ENCODE measurements around the gene LIX1L. TPM values are rescaled to one million over a fixed set of nuclear protein-coding genes. Genes with fewer than 3 reads are reported as not detected.

LIX1L gene
- polyA plus RNA-seq, 2 of the 4 experiments (the other 2 are of a cell fraction): 10.5 to 35.8 TPM

- POLR2A ChIA-PET: no interaction called here
- no peak for DNase-seq (ENCODE audit: low read depth in 1 of 2, low spot score in 1 of 2)
- Histone ChIP-seq H3K27ac (no peak overlapping the region), H3K4me1 (peaks cover 11% of the 10 kb centered on the region; the same call in 2 of the 3 replicates), H3K9me3 (no peaks in the 10 kb centered on the region), H3K4me2 (no peak overlapping the region), H3K4me3 (no peak overlapping the region)
- CTCF ChIA-PET: interaction anchor here (1.0 to 24.2 kb wide), 6 partner anchors 10 to 44 kb away, joined by 3 to 566 read pairs (median 4); partner anchors contain the start of gene HJV
- no peak for TF ChIP-seq EHMT2 (IDR thresholded peaks at IDR 0.05; ENCODE audit: low read depth)
- no peak for TF ChIP-seq FOSL2 (IDR thresholded peaks at IDR 0.05)
- TF ChIP-seq FOSL2 (CRISPR knock-in tag; IDR thresholded peaks at IDR 0.05): no peak
- TF ChIP-seq CEBPB (IDR thresholded peaks at IDR 0.05): no peak
- TF ChIP-seq, protein P1, sequence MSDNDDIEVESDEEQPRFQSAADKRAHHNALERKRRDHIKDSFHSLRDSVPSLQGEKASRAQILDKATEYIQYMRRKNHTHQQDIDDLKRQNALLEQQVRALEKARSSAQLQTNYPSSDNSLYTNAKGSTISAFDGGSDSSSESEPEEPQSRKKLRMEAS (IDR thresholded peaks at IDR 0.05): no peak
- TF ChIP-seq KDM1A (IDR thresholded peaks at IDR 0.05; ENCODE audit: low read depth): no peak
- WGBS (ENCODE audit: missing lambda C conversion rate): 69% methylated on average over 5 of the region's 5 CpGs
- no peak for ATAC-seq
- FAIRE-seq: no peak
These were observed 31.0 kb upstream of the LIX1L start for GRCh38 chr1:145988773-145989172.

- no peak for ATAC-seq
These were observed 30.1 kb upstream of the LIX1L start for GRCh38 chr1:145987926-145988325.

GRCh38 chr1:145986551-145986950 is 28.7 kb upstream of the LIX1L start:
- Histone ChIP-seq H3K4me1 (peaks cover 11% of the 10 kb centered on the region; the same call in 2 of the 3 replicates), H3K9me3 (no peaks in the 10 kb centered on the region), H3K4me2 (peak overlapping the region; percentile 15; the same call in 1 of the 3 replicates), H3K27ac (no peak overlapping the region), H3K4me3 (no peak overlapping the region)
- no peak for ATAC-seq
- no peak for TF ChIP-seq TFCP2L1 (CRISPR knock-in tag; IDR thresholded peaks at IDR 0.05)
- no peak for TF ChIP-seq RAD21 (conservative IDR thresholded peaks at IDR 0.05 in 1 of 2, IDR thresholded peaks at IDR 0.05 in 1 of 2)
- TF ChIP-seq NR3C1 (IDR thresholded peaks at IDR 0.05): no peak
- TF ChIP-seq POLR2AphosphoS2 (conservative IDR thresholded peaks at IDR 0.05; ENCODE audit: low read length): no peak
- no peak for TF ChIP-seq HOXB5 (CRISPR knock-in tag; IDR thresholded peaks at IDR 0.05)
- no peak for TF ChIP-seq EHMT2 (IDR thresholded peaks at IDR 0.05; ENCODE audit: low read depth)
- TF ChIP-seq, protein P2, sequence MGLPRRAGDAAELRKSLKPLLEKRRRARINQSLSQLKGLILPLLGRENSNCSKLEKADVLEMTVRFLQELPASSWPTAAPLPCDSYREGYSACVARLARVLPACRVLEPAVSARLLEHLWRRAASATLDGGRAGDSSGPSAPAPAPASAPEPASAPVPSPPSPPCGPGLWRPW (IDR thresholded peaks at IDR 0.05): no peak
- no peak for TF ChIP-seq TP53 (CRISPR knock-in tag; IDR thresholded peaks at IDR 0.05)
- no peak for TF ChIP-seq ZFP36 (IDR thresholded peaks at IDR 0.05; ENCODE audit: borderline replicate concordance, partially characterized antibody)
- TF ChIP-seq BHLHE40 (IDR thresholded peaks at IDR 0.05; ENCODE audit: low read depth, low read length): no peak
- no peak for TF ChIP-seq SMC3 (IDR thresholded peaks at IDR 0.05)
- TF ChIP-seq JUNB (IDR thresholded peaks at IDR 0.05): no peak
- TF ChIP-seq HEYL (CRISPR knock-in tag; IDR thresholded peaks at IDR 0.05): no peak
- no peak for TF ChIP-seq NFE2L2 (conservative IDR thresholded peaks at IDR 0.05; ENCODE audit: low read length)
- no peak for TF ChIP-seq ATOH8 (CRISPR knock-in tag; IDR thresholded peaks at IDR 0.05; ENCODE audit: low read depth)
- TF ChIP-seq FOSB (CRISPR knock-in tag; IDR thresholded peaks at IDR 0.05): no peak
- no peak for TF ChIP-seq FOSL2 (IDR thresholded peaks at IDR 0.05)
- TF ChIP-seq FOSL2 (CRISPR knock-in tag; IDR thresholded peaks at IDR 0.05): no peak
- TF ChIP-seq HMGXB4 (CRISPR knock-in tag; IDR thresholded peaks at IDR 0.05; ENCODE audit: borderline replicate concordance): no peak
- DNase-seq (ENCODE audit: low read depth in 1 of 2, low spot score in 1 of 2): no peak
- ChIA-PET CTCF (interaction anchor here (0.7 to 24.2 kb wide), 5 partner anchors 7 to 140 kb away, joined by 4 to 566 read pairs (median 8); partner anchors contain the start of gene HJV), POLR2A (interaction anchor here (0.7 to 1.1 kb wide), 2 partner anchors 10 to 59 kb away, joined by 3 read pairs; partner anchors contain the start of genes RBM8A and TXNIP)
- no peak for FAIRE-seq
- 85% methylated on average over 6 of the region's 6 CpGs for WGBS (ENCODE audit: missing lambda C conversion rate)

More at GRCh38 chr1:145987926-145988325, 30.1 kb upstream of the LIX1L start:
- 85% methylated on average over 1 of the region's 1 CpG for WGBS (ENCODE audit: missing lambda C conversion rate)
- no peak overlapping the region for H3K4me3 ChIP-seq
- no peak overlapping the region for H3K4me2 ChIP-seq
- peaks cover 11% of the 10 kb centered on the region; the same call in 2 of the 3 replicates for H3K4me1 ChIP-seq
- ChIA-PET CTCF (interaction anchor here (1.1 to 24.2 kb wide), 5 partner anchors 9 to 96 kb away, joined by 3 to 566 read pairs (median 8); partner anchors contain the start of gene HJV), POLR2A (no interaction called here)
- no peak for FAIRE-seq
- H3K9me3 ChIP-seq: no peaks in the 10 kb centered on the region
- TF ChIP-seq SMC3 (IDR thresholded peaks at IDR 0.05) (no peak), EHF (CRISPR knock-in tag; IDR thresholded peaks at IDR 0.05) (no peak), TP53 (CRISPR knock-in tag; IDR thresholded peaks at IDR 0.05) (no peak), SREBF2 (IDR thresholded peaks at IDR 0.05) (no peak), ZSCAN20 (CRISPR knock-in tag; IDR thresholded peaks at IDR 0.05) (no peak), FOSL2 (IDR thresholded peaks at IDR 0.05) (no peak), FOSL2 (CRISPR knock-in tag; IDR thresholded peaks at IDR 0.05) (no peak), HOXA7 (CRISPR knock-in tag; IDR thresholded peaks at IDR 0.05) (no peak), KDM1A (IDR thresholded peaks at IDR 0.05; ENCODE audit: low read depth) (no peak)
- TF ChIP-seq, protein P3, sequence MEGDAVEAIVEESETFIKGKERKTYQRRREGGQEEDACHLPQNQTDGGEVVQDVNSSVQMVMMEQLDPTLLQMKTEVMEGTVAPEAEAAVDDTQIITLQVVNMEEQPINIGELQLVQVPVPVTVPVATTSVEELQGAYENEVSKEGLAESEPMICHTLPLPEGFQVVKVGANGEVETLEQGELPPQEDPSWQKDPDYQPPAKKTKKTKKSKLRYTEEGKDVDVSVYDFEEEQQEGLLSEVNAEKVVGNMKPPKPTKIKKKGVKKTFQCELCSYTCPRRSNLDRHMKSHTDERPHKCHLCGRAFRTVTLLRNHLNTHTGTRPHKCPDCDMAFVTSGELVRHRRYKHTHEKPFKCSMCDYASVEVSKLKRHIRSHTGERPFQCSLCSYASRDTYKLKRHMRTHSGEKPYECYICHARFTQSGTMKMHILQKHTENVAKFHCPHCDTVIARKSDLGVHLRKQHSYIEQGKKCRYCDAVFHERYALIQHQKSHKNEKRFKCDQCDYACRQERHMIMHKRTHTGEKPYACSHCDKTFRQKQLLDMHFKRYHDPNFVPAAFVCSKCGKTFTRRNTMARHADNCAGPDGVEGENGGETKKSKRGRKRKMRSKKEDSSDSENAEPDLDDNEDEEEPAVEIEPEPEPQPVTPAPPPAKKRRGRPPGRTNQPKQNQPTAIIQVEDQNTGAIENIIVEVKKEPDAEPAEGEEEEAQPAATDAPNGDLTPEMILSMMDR (IDR thresholded peaks at IDR 0.05): no peak
- H3K27ac ChIP-seq: no peak overlapping the region
- DNase-seq (ENCODE audit: low read depth in 1 of 2, low spot score in 1 of 2): no peak

Data from A549 (cell line).